ENCODE results near the gene SLC13A1.
"Not testable (repeated sequence)": the region's sequence is repeated elsewhere in the genome, so short reads cannot be mapped to it uniquely, and the experiment has no call there.

SLC13A1 gene

GRCh38 chr7:123199883-123200282, at the start of gene SLC13A1:
SLC13A1 (minus strand) TSS chr7:123199969; CDS start chr7:123199946, 23 bp downstream.
- no peak for DNase-seq (ENCODE audit: low spot score)

GRCh38 chr7:123244768-123245167, 45.0 kb upstream of the SLC13A1 start:
- no peak for DNase-seq (ENCODE audit: low spot score)

- no peak for DNase-seq (ENCODE audit: low spot score)
Measured at GRCh38 chr7:123242467-123243092, 42.8 kb upstream of the SLC13A1 start.

GRCh38 chr7:123241809-123242208, 42.0 kb upstream of the SLC13A1 start:
- DNase-seq (ENCODE audit: low spot score) = no peak

GRCh38 chr7:123231021-123232000, 31.5 kb upstream of the SLC13A1 start:
- no peak for DNase-seq (ENCODE audit: low spot score)

- DNase-seq (ENCODE audit: low spot score) = no peak
Measured at GRCh38 chr7:123230603-123231002, 30.8 kb upstream of the SLC13A1 start.

GRCh38 chr7:123230147-123230546, 30.4 kb upstream of the SLC13A1 start:
- DNase-seq (ENCODE audit: low spot score) = no peak

GRCh38 chr7:123229426-123229825, 29.7 kb upstream of the SLC13A1 start:
- no peak for DNase-seq (ENCODE audit: low spot score)

GRCh38 chr7:123227666-123228065, 27.9 kb upstream of the SLC13A1 start:
- DNase-seq (ENCODE audit: low spot score) = not testable (repeated sequence)

- no peak for DNase-seq (ENCODE audit: low spot score)
Measured at GRCh38 chr7:123220396-123220795, 20.6 kb upstream of the SLC13A1 start.

GRCh38 chr7:123218866-123219265, 19.1 kb upstream of the SLC13A1 start:
- DNase-seq (ENCODE audit: low spot score) = no peak

GRCh38 chr7:123216825-123217224, 17.1 kb upstream of the SLC13A1 start:
- DNase-seq (ENCODE audit: low spot score) = no peak

GRCh38 chr7:123215350-123215749, 15.6 kb upstream of the SLC13A1 start:
- no peak for DNase-seq (ENCODE audit: low spot score)

GRCh38 chr7:123211545-123211944, 11.8 kb upstream of the SLC13A1 start:
- DNase-seq (ENCODE audit: low spot score) = no peak

- no peak for DNase-seq (ENCODE audit: low spot score)
Measured at GRCh38 chr7:123210986-123211385, 11.2 kb upstream of the SLC13A1 start.

GRCh38 chr7:123209786-123210185, 10.0 kb upstream of the SLC13A1 start:
- no peak for DNase-seq (ENCODE audit: low spot score)

- peak; percentile 25 for DNase-seq (ENCODE audit: low spot score)
Measured at GRCh38 chr7:123208793-123209192, 9.0 kb upstream of the SLC13A1 start.

- DNase-seq (ENCODE audit: low spot score) = no peak
Measured at GRCh38 chr7:123204206-123204835, 4.6 kb upstream of the SLC13A1 start.

GRCh38 chr7:123201901-123202300, 2.1 kb upstream of the SLC13A1 start:
- no peak for DNase-seq (ENCODE audit: low spot score)

GRCh38 chr7:123198668-123199652, 809 bp downstream of the SLC13A1 start:
- no peak for DNase-seq (ENCODE audit: low spot score)

GRCh38 chr7:123198111-123198510, 1.7 kb downstream of the SLC13A1 start:
- no peak for DNase-seq (ENCODE audit: low spot score)

All from NAMALWA (cell line).